Smooth muscle cell (in vitro differentiated cells): ENCODE data around the gene RPS21. TPM values are rescaled to one million over a fixed set of nuclear protein-coding genes. Genes with fewer than 3 reads are reported as not detected.

Experiments used
- DNase-seq: peaks from one replicate; lab custom pipeline; 2025; ENCODE audit not compliant: unreplicated experiment; lab: John Stamatoyannopoulos, UW
- H2AFZ ChIP-seq: fragments of 200-600 bp; sonication (generic); 2 replicates; pipeline ENCODE4 v1.6.0; 2016; ENCODE audit warnings: antibody characterized with exemption, low read depth, mild to moderate bottlenecking
- H3F3A ChIP-seq: fragments of 200-600 bp; sonication (generic); 2 replicates; pipeline ENCODE4 v1.6.0; 2017; ENCODE audit warnings: antibody characterized with exemption, low read depth
- H3K27ac ChIP-seq: fragments of 200-600 bp; sonication (generic); 2 replicates; pipeline ENCODE4 v1.5.1; 2016; ENCODE audit warnings: low read depth, mild to moderate bottlenecking
- H3K27me3 ChIP-seq: fragments of 200-600 bp; sonication (generic); 2 replicates; pipeline ENCODE4 v1.6.1; 2016; ENCODE audit warnings: low read depth, mild to moderate bottlenecking
- H3K36me3 ChIP-seq: fragments of 200-600 bp; sonication (generic); 2 replicates; pipeline ENCODE4 v1.5.1; 2016; ENCODE audit warnings: low read depth
- H3K4me1 ChIP-seq: fragments of 200-600 bp; sonication (generic); 2 replicates; pipeline ENCODE4 v1.5.1; 2016; ENCODE audit warnings: low read depth
- H3K4me2 ChIP-seq: fragments of 200-600 bp; sonication (generic); 2 replicates; pipeline ENCODE4 v1.6.0; 2016; ENCODE audit warnings: mild to moderate bottlenecking
- H3K4me3 ChIP-seq: fragments of 200-600 bp; sonication (generic); 2 replicates; pipeline ENCODE4 v1.5.1; 2016; ENCODE audit warnings: mild to moderate bottlenecking
- H3K79me2 ChIP-seq: fragments of 200-600 bp; sonication (generic); 2 replicates; pipeline ENCODE4 v1.6.0; 2016; ENCODE audit warnings: low read depth, mild to moderate bottlenecking
- H3K9ac ChIP-seq: fragments of 200-600 bp; sonication (generic); 2 replicates; pipeline ENCODE4 v1.6.0; 2016; ENCODE audit warnings: low read depth
- H3K9me3 ChIP-seq: fragments of 200-600 bp; sonication (generic); replicated peaks from 2 replicates; pipeline ENCODE4 v1.5.1; 2016; ENCODE audit warnings: low read depth
- H4K20me1 ChIP-seq: fragments of 200-600 bp; sonication (generic); 2 replicates; pipeline ENCODE4 v1.6.0; 2016; ENCODE audit warnings: low read depth
- WGBS: methylation state at CpG from one replicate; pipeline ENCODE4 v1.1.7; 2016; ENCODE audit warnings: low lambda C conversion rate; 5-methylcytosine and 5-hydroxymethylcytosine counted together
- polyA plus RNA-seq: library from polyadenylated mRNA; unstranded; fragments of >200 nt; fragmentation: Nextera tagmentation; extraction: Ambion mirVana; gene quantifications from 2 replicates; pipeline ENCODE4 v1.2.1, GENCODE V29; 2016
- total RNA-seq: library from RNA; depleted of rRNA; stranded (reverse); fragments of >200 nt; gene quantifications from 2 replicates; pipeline ENCODE4 v1.2.3, GENCODE V29; 2014
- TF ChIP-seq, protein P1 (sequence below): fragments of 200-600 bp; sonication (generic); IDR thresholded peaks from 2 replicates; pipeline ENCODE4 v1.5.1; 2017; ENCODE audit warnings: borderline replicate concordance, mild to moderate bottlenecking, antibody characterized with exemption; ENCODE audit not compliant: insufficient read depth, poor library complexity, severe bottlenecking

Gene RPS21
- total and polyA plus RNA-seq, 2 experiments from 2014 or later = 438 to 4,082 TPM

DNA sequence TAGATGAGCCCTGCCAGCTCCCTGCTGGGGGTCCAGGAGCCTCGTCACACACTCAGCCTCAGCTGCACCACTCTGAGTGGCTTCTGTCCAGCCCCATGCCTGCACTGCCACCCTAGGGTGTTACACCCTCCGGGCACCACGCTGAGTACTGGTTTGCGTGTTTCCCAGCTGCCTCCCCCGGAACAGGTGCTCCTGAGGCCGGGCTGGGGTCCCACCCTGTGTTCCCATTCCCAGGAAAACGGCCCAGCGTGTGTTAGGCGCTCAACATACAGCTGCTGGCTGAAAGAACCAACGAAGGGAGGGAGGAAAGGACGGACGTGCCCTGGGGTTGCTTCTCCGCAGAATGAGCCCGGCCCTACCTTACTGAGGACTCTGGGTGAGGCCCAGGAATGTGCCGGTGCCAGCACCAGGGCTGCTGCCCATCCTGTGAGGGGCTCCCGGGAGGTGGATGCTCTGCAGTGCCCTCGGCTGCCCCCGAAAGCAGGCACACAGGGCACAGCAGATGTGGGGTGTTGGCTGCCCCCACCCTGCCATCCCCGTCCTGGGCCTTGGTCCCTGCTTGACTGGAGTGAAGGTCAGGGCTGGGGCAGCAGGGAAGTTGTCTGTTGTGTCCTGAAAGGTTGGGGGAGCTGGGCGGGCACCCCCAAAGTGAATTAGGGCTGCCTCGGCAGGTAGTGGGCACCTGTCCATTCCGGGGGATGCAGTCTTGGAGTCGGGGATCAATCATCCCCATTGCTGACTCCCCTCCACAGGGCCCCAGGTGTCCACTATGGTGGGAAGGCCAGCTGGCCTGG is 36.1 kb upstream of the RPS21 start:
- no peak overlapping the region for H3K4me2 ChIP-seq
- H3K9ac ChIP-seq = no peak overlapping the region
- DNase-seq = no peak
- no peak overlapping the region for H2AFZ ChIP-seq
- H3K27ac ChIP-seq = peak overlapping the region; percentile 69
- H3F3A ChIP-seq = no peaks in the 10 kb centered on the region
- no peaks in the 10 kb centered on the region for H3K79me2 ChIP-seq
- H3K36me3 ChIP-seq = no peaks in the 10 kb centered on the region
- peaks cover 13% of the 10 kb centered on the region for H3K4me1 ChIP-seq
- H3K4me3 ChIP-seq = no peak overlapping the region
- H3K27me3 ChIP-seq = no peaks in the 10 kb centered on the region
- no peaks in the 10 kb centered on the region for H3K9me3 ChIP-seq
- 89% methylated on average over 21 of the region's 23 CpGs for WGBS
- no peaks in the 10 kb centered on the region for H4K20me1 ChIP-seq
- TF ChIP-seq, protein P1, sequence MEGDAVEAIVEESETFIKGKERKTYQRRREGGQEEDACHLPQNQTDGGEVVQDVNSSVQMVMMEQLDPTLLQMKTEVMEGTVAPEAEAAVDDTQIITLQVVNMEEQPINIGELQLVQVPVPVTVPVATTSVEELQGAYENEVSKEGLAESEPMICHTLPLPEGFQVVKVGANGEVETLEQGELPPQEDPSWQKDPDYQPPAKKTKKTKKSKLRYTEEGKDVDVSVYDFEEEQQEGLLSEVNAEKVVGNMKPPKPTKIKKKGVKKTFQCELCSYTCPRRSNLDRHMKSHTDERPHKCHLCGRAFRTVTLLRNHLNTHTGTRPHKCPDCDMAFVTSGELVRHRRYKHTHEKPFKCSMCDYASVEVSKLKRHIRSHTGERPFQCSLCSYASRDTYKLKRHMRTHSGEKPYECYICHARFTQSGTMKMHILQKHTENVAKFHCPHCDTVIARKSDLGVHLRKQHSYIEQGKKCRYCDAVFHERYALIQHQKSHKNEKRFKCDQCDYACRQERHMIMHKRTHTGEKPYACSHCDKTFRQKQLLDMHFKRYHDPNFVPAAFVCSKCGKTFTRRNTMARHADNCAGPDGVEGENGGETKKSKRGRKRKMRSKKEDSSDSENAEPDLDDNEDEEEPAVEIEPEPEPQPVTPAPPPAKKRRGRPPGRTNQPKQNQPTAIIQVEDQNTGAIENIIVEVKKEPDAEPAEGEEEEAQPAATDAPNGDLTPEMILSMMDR = no peak

DNA sequence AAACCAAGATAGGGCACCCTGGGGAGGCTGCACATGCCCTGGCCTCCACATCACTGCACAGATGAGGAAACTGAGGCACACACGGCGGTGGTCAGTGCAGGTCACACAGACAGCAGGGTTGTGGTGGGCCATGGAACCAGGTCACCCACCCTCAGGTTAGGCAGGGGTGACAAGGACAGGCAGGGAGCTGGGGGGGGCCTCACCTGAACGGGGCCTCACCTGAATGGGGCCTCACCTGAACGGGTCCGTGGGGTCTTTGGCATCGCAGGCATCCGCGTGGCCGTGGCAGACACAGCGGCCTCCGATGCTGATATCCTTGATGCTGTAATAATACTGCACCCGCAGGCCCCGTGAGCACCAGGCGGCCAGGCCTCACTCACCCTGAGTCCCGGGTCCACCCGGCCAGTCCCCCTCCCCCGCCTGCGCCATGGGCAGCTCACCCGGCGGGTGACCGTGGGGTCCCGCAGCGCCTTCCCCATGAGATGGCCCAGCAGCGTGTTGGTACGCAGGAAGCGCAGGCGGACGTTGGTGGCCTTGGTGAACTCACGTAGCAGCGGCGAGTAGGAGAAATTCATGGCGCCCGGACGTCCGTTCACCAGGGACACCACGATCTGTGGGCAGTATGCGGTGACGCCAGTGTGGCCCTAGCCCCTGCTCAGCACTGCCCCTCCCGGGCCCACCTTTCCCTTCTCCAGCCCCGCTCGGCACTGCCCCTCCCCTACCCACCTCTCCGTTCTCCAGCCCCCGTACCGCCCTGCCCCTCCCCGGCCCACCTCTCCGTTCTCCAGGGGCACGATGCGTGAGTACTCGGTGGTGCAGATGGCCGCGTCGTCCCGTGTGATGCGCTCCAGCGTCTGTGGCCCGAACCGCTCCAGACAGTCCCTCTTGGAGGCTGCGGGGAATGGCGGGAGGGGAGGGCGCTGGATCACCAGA is 35.2 kb upstream of the RPS21 start:
- H3K4me1 ChIP-seq = peaks cover 21% of the 10 kb centered on the region
- TF ChIP-seq, protein P1 = no peak
- no peaks in the 10 kb centered on the region for H3K9me3 ChIP-seq
- H4K20me1 ChIP-seq = peaks cover 4% of the 10 kb centered on the region
- no peak overlapping the region for H3K9ac ChIP-seq
- H2AFZ ChIP-seq = no peak overlapping the region
- H3K4me3 ChIP-seq = no peak overlapping the region
- no peaks in the 10 kb centered on the region for H3K27me3 ChIP-seq
- WGBS = 92% methylated on average over 27 of the region's 60 CpGs
- H3F3A ChIP-seq = no peaks in the 10 kb centered on the region
- H3K79me2 ChIP-seq = peaks cover 8% of the 10 kb centered on the region
- H3K27ac ChIP-seq = no peak overlapping the region
- no peak overlapping the region for H3K4me2 ChIP-seq
- no peaks in the 10 kb centered on the region for H3K36me3 ChIP-seq
- no peak for DNase-seq

DNA sequence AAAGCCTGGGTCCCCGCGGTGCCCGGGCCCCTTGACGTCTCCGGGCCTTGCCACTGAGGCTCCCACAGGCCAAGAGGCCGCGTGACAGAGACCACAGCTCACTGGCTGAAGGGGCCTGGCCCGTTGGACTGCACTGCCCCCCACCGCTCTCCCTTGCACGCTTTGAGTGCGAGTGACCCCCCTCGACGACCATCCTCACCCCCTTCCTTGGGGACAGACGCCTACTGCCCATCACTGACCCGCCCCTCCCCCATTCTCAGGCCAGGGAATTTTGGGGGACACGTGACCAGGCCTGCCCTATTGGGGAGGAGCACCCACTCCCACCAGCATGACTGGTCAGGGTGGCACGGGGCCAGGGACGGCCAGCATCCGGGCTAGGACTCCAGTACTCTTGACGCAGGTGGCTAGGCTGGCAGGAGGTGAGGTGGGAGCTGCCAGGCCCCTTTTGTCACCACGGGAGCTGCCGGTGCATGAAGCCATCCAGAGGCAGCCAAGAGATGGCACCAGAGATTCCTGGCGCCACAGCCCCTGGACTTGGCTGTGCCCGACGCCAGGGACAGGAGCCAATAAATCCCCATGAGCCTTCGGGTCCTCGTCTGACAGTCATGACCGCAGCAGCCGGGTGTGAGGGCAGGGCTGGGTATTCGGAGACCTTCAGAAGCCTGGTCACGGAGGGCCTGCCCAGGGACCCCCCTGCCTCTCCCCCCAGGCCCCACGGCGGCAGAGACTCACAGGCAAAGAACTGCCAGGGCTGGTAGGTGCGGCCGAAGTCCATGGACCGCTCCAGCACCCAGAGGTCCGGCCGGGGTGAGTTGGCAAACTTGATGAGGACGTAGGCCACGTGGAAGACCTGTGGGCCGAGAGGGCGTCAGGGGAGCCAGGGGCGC is 34.3 kb upstream of the RPS21 start:
- TF ChIP-seq, protein P1 = no peak
- H4K20me1 ChIP-seq = peaks cover 6% of the 10 kb centered on the region
- no peak overlapping the region for H3K9ac ChIP-seq
- H3K9me3 ChIP-seq = no peaks in the 10 kb centered on the region
- H3K79me2 ChIP-seq = peaks cover 14% of the 10 kb centered on the region
- H3K27ac ChIP-seq = no peak overlapping the region
- H3K4me3 ChIP-seq = no peak overlapping the region
- H3K4me1 ChIP-seq = peaks cover 21% of the 10 kb centered on the region
- H2AFZ ChIP-seq = no peak overlapping the region
- H3K4me2 ChIP-seq = no peak overlapping the region
- 94% methylated on average over 41 of the region's 43 CpGs for WGBS
- H3K36me3 ChIP-seq = no peaks in the 10 kb centered on the region
- no peaks in the 10 kb centered on the region for H3F3A ChIP-seq
- no peaks in the 10 kb centered on the region for H3K27me3 ChIP-seq
- DNase-seq = no peak
